AG08396 (cell line): Measurements from ENCODE around the gene C7orf57.
"Not testable (repeated sequence)": the region's sequence is repeated elsewhere in the genome, so short reads cannot be mapped to it uniquely, and the experiment has no call there.

Experiments
- DNase-seq: peaks from one replicate; pipeline ENCODE4 v3.0.0; 2012; ENCODE audit warnings: low spot score, mixed read lengths

C7orf57 gene

GRCh38 chr7:48035301-48035966, at the start of gene C7orf57:
TSS of gene C7orf57 (plus strand) at chr7:48035543. CDS start at chr7:48036309, 766 bp downstream.
- DNase-seq, result peak; percentile 98

- no peak for DNase-seq
These were observed 46.6 kb upstream of the C7orf57 start for GRCh38 chr7:47988496-47989386.

GRCh38 chr7:47989607-47990400, 45.5 kb upstream of the C7orf57 start:
- DNase-seq, result not testable (repeated sequence)

GRCh38 chr7:47990592-47990991, 44.8 kb upstream of the C7orf57 start:
- DNase-seq, result no peak

GRCh38 chr7:47991270-47991669, 44.1 kb upstream of the C7orf57 start:
- no peak for DNase-seq

GRCh38 chr7:47991741-47992311, 43.5 kb upstream of the C7orf57 start:
- DNase-seq, result peak; percentile 82

GRCh38 chr7:47992446-47992845, 42.9 kb upstream of the C7orf57 start:
- DNase-seq, result no peak

- no peak for DNase-seq
These were observed 35.9 kb upstream of the C7orf57 start for GRCh38 chr7:47999413-47999812.

- not testable (repeated sequence) for DNase-seq
These were observed 35.2 kb upstream of the C7orf57 start for GRCh38 chr7:48000164-48000563.

GRCh38 chr7:48004032-48004431, 31.3 kb upstream of the C7orf57 start:
- no peak for DNase-seq

GRCh38 chr7:48004638-48005037, 30.7 kb upstream of the C7orf57 start:
- no peak for DNase-seq

- no peak for DNase-seq
These were observed 28.5 kb upstream of the C7orf57 start for GRCh38 chr7:48006866-48007265.

GRCh38 chr7:48009257-48009656, 26.1 kb upstream of the C7orf57 start:
- DNase-seq, result no peak

- DNase-seq, result no peak
These were observed 25.4 kb upstream of the C7orf57 start for GRCh38 chr7:48009954-48010353.

GRCh38 chr7:48011323-48011722, 24.0 kb upstream of the C7orf57 start:
- no peak for DNase-seq

- no peak for DNase-seq
These were observed 23.4 kb upstream of the C7orf57 start for GRCh38 chr7:48011951-48012350.

GRCh38 chr7:48016641-48017040, 18.7 kb upstream of the C7orf57 start:
- DNase-seq, result no peak

- no peak for DNase-seq
These were observed 17.7 kb upstream of the C7orf57 start for GRCh38 chr7:48017674-48018073.

GRCh38 chr7:48025624-48026023, 9.7 kb upstream of the C7orf57 start:
- no peak for DNase-seq

GRCh38 chr7:48028938-48029337, 6.4 kb upstream of the C7orf57 start, which contains the start of gene SUN3:
TSS of gene SUN3 (minus strand) at chr7:48029107. CDS start at chr7:48028938, 169 bp downstream.
- DNase-seq, result no peak

- DNase-seq, result no peak
These were observed 4.2 kb upstream of the C7orf57 start for GRCh38 chr7:48031111-48031510.

GRCh38 chr7:48033922-48034321, 1.4 kb upstream of the C7orf57 start:
- no peak for DNase-seq
